Endothelial cell of umbilical vein (primary cell): ENCODE measurements around the gene PPP2R5D. TPM values are rescaled to one million over a fixed set of nuclear protein-coding genes. Genes with fewer than 3 reads are reported as not detected.

ENCODE experiments used
- BruUV-seq: library from RNA; stranded (reverse); fragments of 400-500 nt; replicated peaks from 2 replicates; lab custom pipeline; 2021; lab: Mats Ljungman, UMichigan
- CTCF ChIA-PET: fragments of 300-600, 350-600 bp; sonication (Branson Sonifier 250); formaldehyde crosslinking; loops from one replicate; lab custom pipeline; 2021; ENCODE audit warnings: antibody characterized with exemption, inconsistent platforms; lab: Charles Lee
- POLR2A ChIA-PET: fragments of 300-600, 350-600 bp; sonication (Branson Sonifier 250); formaldehyde crosslinking; loops from one replicate; lab custom pipeline; 2021; ENCODE audit warnings: antibody characterized with exemption, inconsistent platforms; lab: Charles Lee
- DNase-seq: peaks from one replicate; pipeline ENCODE4 v3.0.0-alpha.2; 2011; ENCODE audit warnings: low read depth, low spot score
- FAIRE-seq: peaks from 2 replicates; lab custom pipeline; 2011; peaks lifted over from hg19 to GRCh38; lab: Jason Lieb, UNC
- H2AFZ ChIP-seq: 2 replicates; pipeline ENCODE4 v1.6.0; 2012; ENCODE audit warnings: low read depth, low read length, control low read depth, inconsistent platforms
- H3K27ac ChIP-seq: 2 replicates; pipeline ENCODE4 v1.5.1; 2011; ENCODE audit warnings: low read depth, mild to moderate bottlenecking, control low read depth, low read length, moderate library complexity; ENCODE audit not compliant: insufficient read depth
- H3K27me3 ChIP-seq, 2 experiments: 2 replicates each; pipeline versions ENCODE4 v1.6.0 to v1.6.1; 2011; ENCODE audit warnings: low read length in 2 of 2, mixed read lengths in 1 of 2; ENCODE audit not compliant: control insufficient read depth in 2 of 2, insufficient read depth in 2 of 2
- H3K36me3 ChIP-seq, 2 experiments: 2 replicates in 1 of 2; 3 replicates in 1 of 2; pipeline ENCODE4 v1.5.1; 2011; ENCODE audit warnings: low read length in 2 of 2, mild to moderate bottlenecking in 1 of 2, moderate library complexity in 1 of 2; ENCODE audit not compliant: control insufficient read depth in 2 of 2, insufficient read depth in 2 of 2; ENCODE audit errors: extremely low read depth in 1 of 2
- H3K4me1 ChIP-seq: 3 replicates; pipeline ENCODE4 v1.5.1; 2011; ENCODE audit warnings: mild to moderate bottlenecking, low read length; ENCODE audit not compliant: control insufficient read depth, insufficient read depth; ENCODE audit errors: extremely low read depth
- H3K4me2 ChIP-seq: 2 replicates; pipeline ENCODE4 v1.6.1; 2011; ENCODE audit warnings: low read length, control low read depth, mixed read lengths; ENCODE audit not compliant: insufficient read depth
- H3K4me3 ChIP-seq, 3 experiments: fragments of 200-600 bp in 1 of 3; sonication (generic), shearing (Covaris generic) in 1 of 3; replicated peaks in 1 of 3; 2 replicates each; pipeline ENCODE4 v1.5.1; 2011 to 2016; ENCODE audit warnings: control low read depth in 3 of 3, low read length in 3 of 3, mild to moderate bottlenecking in 2 of 3, inconsistent platforms in 1 of 3, low read depth in 1 of 3, moderate library complexity in 1 of 3; ENCODE audit not compliant: insufficient read depth in 1 of 3
- H3K79me2 ChIP-seq: 2 replicates; pipeline ENCODE4 v1.6.0; 2012; ENCODE audit warnings: low read length, inconsistent platforms; ENCODE audit not compliant: control insufficient read depth, insufficient read depth
- H3K9ac ChIP-seq: replicated peaks from 2 replicates; pipeline ENCODE3; 2011; ENCODE audit warnings: low read length, control low read depth; ENCODE audit not compliant: insufficient read depth; ENCODE audit errors: extremely low read depth
- H3K9me1 ChIP-seq: replicated peaks from 3 replicates; pipeline ENCODE4 v1.6.0; 2011; ENCODE audit warnings: mild to moderate bottlenecking, low read length; ENCODE audit not compliant: control insufficient read depth, insufficient read depth; ENCODE audit errors: extremely low read depth
- H3K9me3 ChIP-seq: replicated peaks from 2 replicates; pipeline ENCODE4 v1.5.1; 2012; ENCODE audit warnings: low read length, inconsistent platforms; ENCODE audit not compliant: control insufficient read depth, insufficient read depth
- H4K20me1 ChIP-seq: replicated peaks from 2 replicates; pipeline ENCODE3; 2011; ENCODE audit warnings: mild to moderate bottlenecking, low read length; ENCODE audit not compliant: control insufficient read depth, insufficient read depth; ENCODE audit errors: extremely low read depth
- EZH2 ChIP-seq: IDR thresholded peaks from 2 replicates; pipeline ENCODE4 v1.6.1; 2012; ENCODE audit warnings: borderline replicate concordance, low read depth, mild to moderate bottlenecking, moderate library complexity, low read length, inconsistent platforms; ENCODE audit not compliant: severe bottlenecking
- FOS ChIP-seq: IDR thresholded peaks from 2 replicates; pipeline ENCODE4 v1.6.1; 2011; ENCODE audit warnings: mild to moderate bottlenecking, low read length, moderate library complexity, borderline replicate concordance; ENCODE audit not compliant: insufficient read depth
- GATA2 ChIP-seq: IDR thresholded peaks from 2 replicates; pipeline ENCODE4 v1.7.0; 2011; ENCODE audit warnings: low read depth, mild to moderate bottlenecking, moderate library complexity, mixed read lengths, low read length; ENCODE audit not compliant: insufficient read length, insufficient read depth
- JUN ChIP-seq: IDR thresholded peaks from 2 replicates; pipeline ENCODE4 v1.6.1; 2011; ENCODE audit warnings: borderline replicate concordance, low read depth; ENCODE audit not compliant: insufficient read length, insufficient read depth
- MYC ChIP-seq: IDR thresholded peaks from one replicate; pipeline ENCODE4 v1.6.1; 2011; ENCODE audit warnings: mild to moderate bottlenecking, low read depth, low read length
- POLR2A ChIP-seq: IDR thresholded peaks from 2 replicates; pipeline ENCODE4 v1.6.1; 2012; ENCODE audit warnings: low read depth, mild to moderate bottlenecking, control low read depth, low read length
- POLR2AphosphoS5 ChIP-seq: IDR thresholded peaks from 2 replicates; pipeline ENCODE4 v1.6.1; 2012; ENCODE audit warnings: low read depth, mild to moderate bottlenecking, control low read depth, low read length, moderate library complexity; ENCODE audit not compliant: insufficient read depth
- dilution Hi-C: fragments of 300-500 bp; cut with MboI; formaldehyde crosslinking; loops from one replicate; pipeline ENCODE4 v1.15.0; 2019; ENCODE audit warnings: low sequenced_read_pairs; ENCODE audit not compliant: extremely low pct_ligation_motif_present
- intact Hi-C: fragments of 100-400 bp; cut with micrococcal nuclease; formaldehyde crosslinking; loops from one replicate; pipeline ENCODE4 v1.10.0; 2022
- polyA plus RNA-seq, 4 experiments: library from polyadenylated mRNA; depleted of rRNA in 3 of 4; stranded (reverse) in 3 of 4; unstranded in 1 of 4; fragments of >200 nt; gene quantifications; 2 replicates each; pipeline versions ENCODE4 v1.2.1 to v1.2.3, GENCODE V29; 2011 to 2012; ENCODE audit warnings: missing spikeins in 1 of 4
- total RNA-seq: library from RNA; stranded (reverse); gene quantifications from 2 replicates; pipeline ENCODE4 v1.2.3, GENCODE V29; 2021
- TF ChIP-seq, protein P1 (sequence below), 2 donors: IDR thresholded peaks; 1 replicate in 1 of 2; 2 replicates in 1 of 2; pipeline ENCODE4 v1.5.1; 2011; ENCODE audit warnings: low read length in 2 of 2, mild to moderate bottlenecking in 2 of 2, moderate library complexity in 2 of 2, control low read depth in 1 of 2, inconsistent platforms in 1 of 2, low read depth in 1 of 2; ENCODE audit not compliant: insufficient read depth in 1 of 2; ENCODE audit errors: extremely low read depth in 1 of 2
- TF ChIP-seq, protein P2 (sequence below): IDR thresholded peaks from 2 replicates; pipeline ENCODE4 v1.6.1; 2011; ENCODE audit not compliant: insufficient read depth, insufficient read length

Gene PPP2R5D
- total and polyA plus RNA-seq, 2 donors (not counting 3 experiments of a cell fraction or from before 2014, with no cell fraction given), result 45.5 to 60.2 TPM

DNA sequence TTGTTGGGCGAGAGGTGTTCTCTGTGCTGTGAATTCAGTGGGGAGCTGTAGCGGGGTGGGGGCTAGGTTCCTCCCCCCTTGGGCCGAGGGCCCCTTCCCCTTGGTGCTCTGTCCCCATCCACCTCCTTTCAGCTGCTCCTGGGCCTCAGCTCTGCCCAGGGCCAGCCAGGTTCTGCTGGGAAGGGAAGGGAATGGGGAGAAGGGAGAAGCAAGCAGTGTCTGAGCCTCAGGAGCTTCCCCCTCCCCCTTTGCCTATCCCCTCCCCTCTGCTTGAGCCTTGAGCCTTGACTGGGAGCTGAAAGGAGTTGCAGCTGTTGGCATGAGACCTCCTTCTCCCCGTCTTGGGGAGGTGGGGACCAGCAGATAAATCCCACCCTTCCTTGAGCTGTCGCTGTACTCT is 36.5 kb downstream of the PPP2R5D start:
- Histone ChIP-seq H2AFZ (peak overlapping the region; percentile 51), H3K27ac (peak overlapping the region; percentile 58), H3K36me3 (peaks cover 6 to 24% of the 10 kb centered on the region in 2 experiments), H4K20me1 (no peaks in the 10 kb centered on the region), H3K9me3 (no peaks in the 10 kb centered on the region), H3K9ac (no peak overlapping the region), H3K4me3 (no peak overlapping the region), H3K4me1 (no peaks in the 10 kb centered on the region), H3K27me3 (no peaks in the 10 kb centered on the region), H3K79me2 (peaks cover 45% of the 10 kb centered on the region), H3K4me2 (peak overlapping the region; percentile 7), H3K9me1 (no peaks in the 10 kb centered on the region)
- intact Hi-C loops, result loop anchor here (1.0 to 2.0 kb wide), 2 partner anchors 32 to 38 kb away; partner anchors contain the start of genes CUL7, KLC4 and MRPL2
- ChIA-PET CTCF (interaction anchor here (1.0 to 3.7 kb wide), 4 partner anchors 12 to 123 kb away, joined by 3 to 11 read pairs (median 8); partner anchors contain the start of genes CUL7 and PPP2R5D), POLR2A (interaction anchor here (1.7 kb wide), 1 partner anchor 33 kb away, joined by 7 read pairs; the partner anchor contains the start of gene CUL7)
- FAIRE-seq (no peak), DNase-seq (no peak)
- dilution Hi-C loops, result no loop called here
- TF ChIP-seq POLR2A (no peak), GATA2 (no peak), FOS (no peak), POLR2AphosphoS5 (no peak), JUN (no peak), MYC (no peak), EZH2 (no peak)
- TF ChIP-seq, protein P1, sequence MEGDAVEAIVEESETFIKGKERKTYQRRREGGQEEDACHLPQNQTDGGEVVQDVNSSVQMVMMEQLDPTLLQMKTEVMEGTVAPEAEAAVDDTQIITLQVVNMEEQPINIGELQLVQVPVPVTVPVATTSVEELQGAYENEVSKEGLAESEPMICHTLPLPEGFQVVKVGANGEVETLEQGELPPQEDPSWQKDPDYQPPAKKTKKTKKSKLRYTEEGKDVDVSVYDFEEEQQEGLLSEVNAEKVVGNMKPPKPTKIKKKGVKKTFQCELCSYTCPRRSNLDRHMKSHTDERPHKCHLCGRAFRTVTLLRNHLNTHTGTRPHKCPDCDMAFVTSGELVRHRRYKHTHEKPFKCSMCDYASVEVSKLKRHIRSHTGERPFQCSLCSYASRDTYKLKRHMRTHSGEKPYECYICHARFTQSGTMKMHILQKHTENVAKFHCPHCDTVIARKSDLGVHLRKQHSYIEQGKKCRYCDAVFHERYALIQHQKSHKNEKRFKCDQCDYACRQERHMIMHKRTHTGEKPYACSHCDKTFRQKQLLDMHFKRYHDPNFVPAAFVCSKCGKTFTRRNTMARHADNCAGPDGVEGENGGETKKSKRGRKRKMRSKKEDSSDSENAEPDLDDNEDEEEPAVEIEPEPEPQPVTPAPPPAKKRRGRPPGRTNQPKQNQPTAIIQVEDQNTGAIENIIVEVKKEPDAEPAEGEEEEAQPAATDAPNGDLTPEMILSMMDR (IDR thresholded peaks at IDR 0.05; ENCODE audit: extremely low read depth in 1 of 2, insufficient read depth in 1 of 2, low read depth in 1 of 2, low read length in 2 of 2), result no peak
- TF ChIP-seq, protein P2, sequence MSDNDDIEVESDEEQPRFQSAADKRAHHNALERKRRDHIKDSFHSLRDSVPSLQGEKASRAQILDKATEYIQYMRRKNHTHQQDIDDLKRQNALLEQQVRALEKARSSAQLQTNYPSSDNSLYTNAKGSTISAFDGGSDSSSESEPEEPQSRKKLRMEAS, result no peak
- TSS peak; percentile 67 for BruUV-seq
